ENCODE results near the gene RHOA.

The RHOA gene

DNA sequence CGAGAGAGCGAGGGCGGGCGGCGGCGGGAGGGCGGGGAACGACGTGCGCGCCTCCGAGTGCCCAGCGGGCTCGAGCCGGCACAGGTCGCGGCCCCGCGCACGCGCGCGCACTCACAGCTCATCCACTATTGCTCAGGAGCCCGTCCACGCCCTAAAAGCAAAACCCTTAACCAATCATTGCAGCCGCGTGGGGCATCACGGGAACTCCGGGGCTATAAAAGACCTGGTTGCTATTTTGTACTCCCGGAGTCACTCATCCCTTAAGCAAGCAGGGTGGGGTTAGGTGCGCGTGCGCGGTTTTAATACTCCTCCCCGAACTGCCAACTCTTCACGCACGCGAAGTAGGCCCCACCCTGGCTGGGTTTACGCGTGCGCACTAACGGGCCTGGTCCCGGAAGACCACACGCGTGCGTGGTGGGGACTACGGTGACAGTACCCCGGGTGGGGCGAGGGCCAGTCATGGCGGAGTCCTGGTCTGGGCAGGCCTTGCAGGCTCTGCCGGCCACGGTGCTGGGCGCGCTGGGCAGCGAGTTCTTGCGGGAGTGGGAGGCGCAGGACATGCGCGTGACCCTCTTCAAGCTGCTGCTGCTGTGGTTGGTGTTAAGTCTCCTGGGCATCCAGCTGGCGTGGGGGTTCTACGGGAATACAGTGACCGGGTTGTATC lies at the start of gene RHOA, which contains the start of gene TCTA:
RHOA (minus strand) TSS at position 9 of the 664 bp plus-strand sequence. CDS start 36,387 bp downstream, outside the sequence.
TCTA (plus strand) TSS at position 456 of the 664 bp plus-strand sequence; CDS start at position 460, 4 bp downstream.
- DNase-seq: peak; percentile 97

DNA sequence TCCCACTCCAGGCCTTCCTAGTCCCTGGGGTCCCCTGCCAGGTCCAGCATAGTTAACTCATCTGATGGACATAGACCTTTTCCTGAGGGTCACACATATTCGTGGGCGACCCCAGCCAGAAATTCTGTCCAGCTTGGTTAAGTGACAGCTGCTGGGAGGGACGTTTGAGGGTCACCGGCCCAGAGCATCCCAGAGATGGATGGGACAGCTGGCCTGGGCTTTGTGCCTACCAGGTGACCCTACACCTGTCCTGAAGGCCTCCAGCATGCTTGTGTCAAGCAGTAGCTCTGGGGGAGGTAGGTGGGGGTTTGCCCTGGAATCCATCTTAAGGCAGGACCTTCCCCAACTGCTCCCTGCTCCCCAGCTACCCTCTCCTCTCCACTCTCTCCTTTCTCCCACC lies 49.2 kb upstream of the RHOA start:
- no peak for DNase-seq

DNA sequence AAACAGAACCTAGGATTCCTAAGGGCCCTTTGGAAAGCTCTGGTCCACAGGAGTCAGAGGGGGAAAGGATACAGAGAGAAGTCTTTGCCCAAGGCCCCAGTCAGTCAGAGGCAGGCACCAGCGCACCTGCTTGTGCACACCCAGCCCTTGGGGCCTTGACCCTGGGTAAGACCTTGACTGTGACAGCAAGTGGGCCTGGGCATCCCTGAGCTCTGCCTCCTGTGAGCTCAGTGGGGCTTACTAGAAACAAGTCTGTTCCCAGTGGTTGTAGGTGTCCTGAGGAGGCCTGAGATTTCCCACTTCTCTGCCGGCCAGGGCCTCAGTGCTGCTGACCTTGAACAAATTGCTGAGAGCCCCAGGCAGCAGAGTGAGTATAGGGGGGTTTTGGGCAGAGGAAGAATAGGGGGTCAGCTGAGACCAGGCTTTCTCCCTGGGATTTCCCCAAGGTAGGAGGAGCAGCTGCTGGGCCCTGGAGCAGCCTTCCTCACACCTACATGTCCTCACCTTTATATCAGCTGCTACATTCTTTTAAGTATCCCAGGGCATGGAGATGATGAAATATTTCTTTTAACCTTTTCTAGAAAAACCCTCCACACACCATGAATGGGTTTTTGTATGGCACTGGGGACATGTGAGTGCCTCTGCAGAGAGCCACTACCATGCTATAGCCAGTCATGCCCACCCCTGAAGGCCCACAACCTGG lies 48.6 kb upstream of the RHOA start:
- no peak for DNase-seq

DNA sequence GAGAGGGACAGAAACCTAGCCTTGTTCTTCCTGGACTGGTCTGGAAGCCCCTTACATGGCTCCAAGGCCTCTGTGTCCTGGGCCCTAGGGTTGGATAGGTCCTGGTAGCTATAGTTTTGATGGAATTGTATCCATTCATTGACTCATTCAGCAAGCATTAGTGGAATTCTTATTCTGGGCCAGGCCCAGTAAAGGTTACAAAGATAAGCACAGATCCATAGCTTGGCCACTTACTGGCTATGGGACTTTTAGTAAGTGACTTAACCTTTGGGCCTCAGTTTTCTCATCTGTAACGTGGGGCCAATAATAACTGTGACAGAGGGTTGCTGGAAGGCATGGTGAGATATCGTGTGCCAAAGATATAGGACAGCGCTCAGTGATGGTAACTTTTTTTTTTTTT lies 44.7 kb upstream of the RHOA start:
- DNase-seq: no peak

DNA sequence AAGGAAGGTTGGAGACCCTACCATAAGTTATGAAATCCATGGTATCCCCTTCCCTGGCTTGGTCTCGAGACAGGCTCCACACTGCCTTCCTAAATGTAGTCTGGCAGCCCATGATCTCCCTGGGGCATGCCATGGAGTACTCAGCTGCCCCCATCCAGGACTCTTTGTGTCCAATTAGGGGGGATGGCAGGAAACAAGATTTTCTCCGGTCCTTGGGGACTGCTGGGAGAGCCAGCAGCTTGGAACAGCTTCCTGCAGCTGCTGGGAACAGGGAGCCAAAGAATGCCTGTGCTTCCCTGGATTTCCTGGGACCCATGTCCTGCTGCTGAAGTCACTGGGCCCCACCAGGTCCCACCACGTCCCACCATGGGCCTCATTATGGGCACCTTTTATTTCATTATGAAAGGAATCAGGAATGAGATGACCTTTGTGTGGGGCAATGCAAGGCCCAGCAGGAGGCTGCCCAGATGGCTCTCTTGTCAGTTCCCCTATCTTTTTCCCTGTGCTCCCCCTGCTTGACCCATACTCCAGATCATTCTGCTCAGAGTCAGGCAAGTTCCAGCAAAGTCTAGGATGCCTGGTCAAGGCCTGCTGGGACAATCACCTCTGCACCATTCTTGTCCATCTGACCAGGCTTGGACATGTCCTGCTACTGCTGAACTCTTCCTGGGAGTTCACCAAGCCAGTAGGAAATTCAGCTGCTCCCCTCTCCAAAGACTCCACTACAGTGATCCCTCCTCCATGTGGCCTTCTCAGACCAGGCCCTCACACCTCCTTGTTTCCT lies 43.3 kb upstream of the RHOA start:
- DNase-seq: no peak

DNA sequence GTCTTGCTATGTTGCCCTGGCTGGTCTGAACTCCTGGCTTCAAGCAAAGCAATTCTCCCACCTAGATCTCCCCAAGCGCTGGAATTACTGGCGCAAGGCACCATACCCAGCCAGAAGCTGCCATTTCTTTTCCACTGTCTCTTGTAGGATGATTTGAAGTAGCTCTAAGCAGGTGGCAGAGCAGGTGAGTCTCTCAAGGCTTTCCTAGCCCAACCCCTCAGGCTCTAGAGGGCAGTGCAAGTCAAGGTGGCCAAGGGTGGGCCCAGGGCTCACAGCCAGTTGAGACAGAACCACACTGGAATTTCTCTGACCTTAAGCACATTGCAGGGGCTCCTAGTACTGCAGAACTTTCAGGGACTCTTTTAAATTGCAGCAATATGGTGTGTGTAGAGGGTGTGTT lies 42.7 kb upstream of the RHOA start:
- DNase-seq: no peak

DNA sequence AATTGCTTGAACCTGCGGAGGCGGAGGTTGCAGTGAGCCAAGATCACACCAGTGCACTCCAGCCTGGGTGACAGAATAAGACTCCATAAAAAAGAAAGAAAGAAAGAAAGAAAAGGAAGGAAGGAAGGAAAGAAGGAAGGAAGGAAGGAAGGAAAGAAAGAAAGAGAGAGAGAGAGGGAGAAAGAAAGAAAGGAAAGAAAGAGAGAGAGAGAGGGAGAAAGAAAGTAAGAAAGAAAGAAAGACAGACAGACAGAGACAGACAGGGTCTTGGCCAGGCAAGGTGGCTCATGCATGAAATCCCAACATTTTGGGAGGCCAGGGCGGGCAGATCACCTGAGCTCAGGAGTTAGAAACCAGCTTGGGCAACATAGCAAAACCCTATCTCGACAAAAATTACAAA lies 41.8 kb upstream of the RHOA start:
- no peak for DNase-seq

DNA sequence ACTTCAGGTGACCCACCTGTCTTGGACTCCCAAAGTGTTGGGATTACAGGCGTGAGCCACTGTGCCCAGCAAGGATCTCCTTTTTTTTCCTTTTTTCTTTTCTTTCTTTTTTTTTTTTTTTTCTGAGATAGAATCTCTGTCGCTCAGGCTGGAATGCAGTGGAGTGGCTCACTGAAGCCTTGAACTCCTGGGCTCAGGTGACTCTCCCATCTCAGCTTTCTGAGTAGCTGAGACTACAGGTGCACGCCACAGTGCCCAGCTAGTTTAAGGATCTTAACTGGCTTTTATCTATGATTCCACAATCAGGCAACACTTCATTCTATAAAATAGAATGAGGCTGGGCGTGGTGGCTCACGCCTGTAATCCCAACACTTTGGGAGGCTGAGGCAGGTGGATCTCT lies 33.6 kb upstream of the RHOA start:
- no peak for DNase-seq

DNA sequence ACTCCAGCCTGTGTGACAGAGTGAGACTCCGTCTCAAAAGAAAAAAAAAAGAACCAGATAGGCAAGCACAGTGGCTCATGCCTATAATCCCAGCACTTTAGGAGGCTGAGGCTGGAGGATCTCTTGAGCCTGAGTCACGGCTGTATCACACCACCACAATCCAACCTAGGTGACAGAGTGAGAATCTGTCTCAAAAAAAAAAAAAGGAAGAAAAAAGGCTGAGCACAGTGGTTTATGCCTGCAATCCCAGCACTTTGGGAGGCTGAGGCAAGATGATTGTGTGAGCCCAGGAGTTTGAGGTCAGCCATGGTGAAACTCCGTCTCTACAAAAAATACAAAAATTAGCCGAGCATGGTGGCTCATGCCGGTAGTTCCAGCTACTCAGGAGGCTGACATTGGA lies 23.0 kb upstream of the RHOA start:
- DNase-seq: no peak

DNA sequence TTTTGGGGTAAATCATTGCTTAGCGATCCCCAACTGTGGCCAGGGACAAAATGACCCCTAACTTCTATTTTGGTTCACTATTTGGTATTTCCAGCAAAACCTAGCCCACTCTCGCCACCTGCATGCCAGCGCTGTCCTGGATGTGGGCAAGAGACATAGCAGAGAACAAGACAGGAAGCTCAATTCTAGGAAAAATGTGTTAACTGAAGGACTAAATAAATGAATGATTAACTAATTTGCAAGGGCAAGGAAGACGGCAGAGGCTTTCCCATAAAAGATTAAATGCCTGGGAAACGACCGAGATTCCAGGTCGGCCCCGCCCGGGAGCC lies 16.9 kb upstream of the RHOA start:
- no peak for DNase-seq

DNA sequence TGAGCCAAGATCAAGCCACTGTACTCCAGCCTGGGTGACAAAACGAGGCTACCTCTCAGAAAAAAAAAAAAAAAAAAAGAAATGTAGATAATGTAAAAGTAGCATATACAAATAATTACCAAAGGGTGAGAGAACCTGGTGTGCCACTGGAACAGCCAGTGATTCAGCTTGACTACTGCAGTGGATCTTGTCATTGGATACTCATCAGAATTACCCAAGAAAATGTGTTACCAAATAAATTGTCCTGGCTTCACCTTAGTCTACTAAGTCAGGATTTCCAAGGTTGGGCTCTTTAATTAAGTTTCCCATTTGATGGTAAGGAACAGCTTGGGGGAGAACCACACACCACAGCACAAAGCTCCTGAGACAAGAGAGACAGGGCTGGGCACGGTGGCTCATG lies 15.8 kb upstream of the RHOA start:
- no peak for DNase-seq

DNA sequence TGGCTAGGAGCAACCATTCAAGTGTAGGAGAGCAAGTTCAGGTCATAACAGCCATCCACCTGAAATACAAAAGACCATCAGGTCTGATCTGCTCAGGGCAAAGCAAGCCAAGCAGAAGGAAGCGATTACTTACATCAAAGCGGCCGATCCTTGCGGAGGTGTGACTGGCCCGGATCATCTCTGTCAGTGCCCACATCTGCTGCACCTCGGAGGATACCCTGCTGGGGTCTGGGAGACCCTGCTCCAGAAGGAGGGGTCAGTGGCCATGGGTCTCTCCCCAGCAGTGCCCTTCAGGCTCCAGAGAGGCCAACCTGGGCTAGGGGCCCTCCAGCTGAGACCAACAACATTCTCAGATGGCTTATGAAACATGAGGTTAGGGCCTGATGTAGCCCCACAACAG lies 13.0 kb upstream of the RHOA start:
- no peak for DNase-seq

DNA sequence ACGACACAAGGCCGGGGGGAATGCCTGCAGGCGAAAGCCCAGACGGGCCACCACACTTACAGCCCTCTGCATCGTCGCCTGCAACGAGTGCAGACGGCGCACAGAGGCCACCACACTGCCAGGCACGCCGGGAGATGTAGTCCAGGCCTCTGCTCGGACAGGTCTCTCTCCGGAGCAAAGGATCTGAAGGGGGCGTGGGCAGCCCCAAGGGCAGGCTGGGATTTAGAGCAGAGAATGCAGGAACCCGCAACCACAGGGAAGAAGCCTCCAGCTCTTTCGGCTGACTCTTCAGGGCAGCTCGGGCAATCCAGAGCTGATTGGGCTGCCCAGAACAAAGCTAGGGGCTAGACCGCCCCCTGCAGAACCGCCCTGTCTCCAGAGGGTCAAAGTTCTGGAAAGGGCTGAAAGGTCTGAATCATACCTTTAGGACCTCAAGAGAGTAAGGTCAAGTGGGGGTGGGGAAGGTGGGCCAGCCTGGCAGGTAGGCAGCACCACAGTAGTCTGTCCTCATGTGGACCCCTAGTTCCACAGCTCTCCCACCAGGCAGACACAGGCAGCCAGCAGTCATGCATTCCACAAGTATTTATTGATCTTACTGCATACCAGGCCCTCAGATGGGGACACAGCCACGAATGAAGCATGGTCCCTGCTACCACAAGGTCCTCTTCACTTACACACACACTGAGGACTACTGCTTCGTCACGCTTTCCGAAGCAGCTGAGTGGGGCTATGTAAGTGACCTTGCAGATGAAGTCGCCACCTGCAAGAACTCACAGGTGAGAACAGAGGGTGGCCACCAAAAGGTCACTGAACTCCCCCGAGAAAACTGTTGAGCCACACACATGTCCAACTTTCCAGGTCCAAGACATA lies 10.8 kb upstream of the RHOA start, which contains the start of gene AMT:
AMT (minus strand) TSS at position 95 of the 870 bp plus-strand sequence; CDS start at position 72, 23 bp downstream.
- no peak for DNase-seq

DNA sequence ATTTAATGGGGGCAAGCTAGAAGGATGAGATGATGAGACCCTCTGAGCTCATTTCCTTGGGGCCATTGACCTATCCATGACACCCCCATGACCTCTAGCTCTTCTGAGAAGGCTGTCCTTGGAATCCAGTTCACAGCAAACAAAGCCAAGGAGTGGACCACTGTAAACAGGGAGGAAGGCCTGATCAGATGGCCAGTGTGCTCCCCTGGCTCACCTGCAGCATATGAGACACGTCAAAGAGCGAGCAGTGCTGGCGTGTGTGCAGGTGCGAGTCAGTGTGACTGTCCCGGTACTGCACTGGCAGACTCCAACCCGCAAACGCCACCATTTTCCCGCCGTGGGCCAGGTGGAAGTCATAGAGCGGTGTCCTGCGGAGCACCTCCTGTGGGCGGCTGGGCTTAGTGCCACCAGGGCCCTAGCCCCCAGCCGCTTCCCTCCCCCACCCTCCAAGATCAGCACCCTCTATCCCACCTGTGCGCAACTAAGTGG lies 10.2 kb upstream of the RHOA start:
- DNase-seq: no peak

DNA sequence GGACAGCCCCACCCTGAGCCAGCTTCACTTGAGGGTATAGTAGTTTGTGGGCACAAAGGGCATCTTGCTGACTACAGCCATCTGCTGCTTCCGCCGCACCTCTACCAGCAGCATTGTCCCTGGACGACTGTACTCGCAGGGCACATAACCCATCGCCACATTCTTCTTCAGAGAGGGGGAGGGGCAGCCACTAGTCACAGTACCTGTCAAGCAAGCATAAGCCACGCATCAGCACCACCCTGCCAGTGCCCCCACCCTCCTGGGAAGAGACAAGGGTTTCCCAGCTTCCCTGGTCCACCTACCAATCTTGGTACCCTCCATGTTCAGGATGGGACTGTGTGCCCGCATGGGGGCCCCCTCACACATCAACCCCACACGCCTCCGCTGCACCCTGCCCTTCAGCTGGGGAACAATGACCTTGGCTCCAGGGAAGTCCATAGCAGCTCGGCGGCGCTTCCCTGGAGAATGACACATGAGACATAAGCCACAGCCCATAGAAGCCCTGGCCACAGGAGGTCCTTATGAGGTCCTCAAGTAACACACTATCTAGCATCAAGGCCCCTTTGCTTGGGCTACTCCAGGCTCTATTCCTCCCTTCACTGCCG lies 5.8 kb upstream of the RHOA start:
- DNase-seq: no peak

DNA sequence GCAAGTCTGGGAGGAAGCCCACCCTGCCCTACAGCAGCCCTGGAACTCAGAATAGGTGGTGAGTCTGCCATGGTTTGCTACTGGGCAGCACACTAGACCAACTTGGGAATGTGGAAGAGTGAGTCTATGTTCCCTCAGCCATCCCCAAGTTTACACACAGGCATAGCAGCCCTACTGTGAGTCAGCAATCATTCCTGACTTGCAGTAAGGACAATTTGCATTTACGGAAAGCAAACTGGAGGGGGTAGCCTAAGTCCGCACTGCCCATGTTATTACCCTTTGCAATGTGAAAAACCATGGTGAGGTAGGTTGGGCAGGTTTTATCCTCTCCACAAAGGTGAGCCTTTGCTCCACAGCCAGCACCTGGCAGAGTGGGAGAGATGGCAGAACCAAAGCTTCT lies 5.1 kb upstream of the RHOA start:
- no peak for DNase-seq

DNA sequence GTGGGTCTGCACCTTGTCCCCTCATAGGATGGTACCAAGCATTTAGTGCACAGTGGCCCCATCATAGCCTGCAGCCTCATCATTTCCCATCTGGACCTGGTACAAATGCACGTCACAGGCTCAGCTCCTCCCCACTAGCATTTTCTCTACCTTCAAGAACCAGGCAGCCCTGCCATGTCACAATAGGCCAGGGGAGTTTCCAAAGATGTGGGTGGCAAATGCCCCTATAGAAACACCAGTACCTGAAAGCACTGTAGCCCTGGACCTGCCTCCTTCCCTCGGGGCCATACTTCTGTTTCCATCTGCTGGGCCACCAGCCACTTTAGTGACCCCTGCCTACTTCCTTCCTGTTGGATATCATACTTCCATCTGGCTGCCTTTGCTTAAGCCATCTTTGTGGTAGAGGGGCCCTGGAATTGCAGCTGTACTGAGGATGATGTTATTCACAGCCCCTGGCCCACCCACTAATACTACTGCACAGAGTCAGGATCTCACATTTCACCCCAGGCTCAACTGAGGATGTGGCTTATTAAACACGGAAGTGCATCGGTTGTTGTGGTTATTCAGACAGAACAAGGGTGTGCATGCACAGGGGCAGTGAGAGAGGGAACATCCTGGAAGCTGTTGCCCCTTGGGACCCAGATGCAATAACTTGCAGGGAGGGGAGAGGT lies 4.3 kb upstream of the RHOA start:
- peak; percentile 33 for DNase-seq

DNA sequence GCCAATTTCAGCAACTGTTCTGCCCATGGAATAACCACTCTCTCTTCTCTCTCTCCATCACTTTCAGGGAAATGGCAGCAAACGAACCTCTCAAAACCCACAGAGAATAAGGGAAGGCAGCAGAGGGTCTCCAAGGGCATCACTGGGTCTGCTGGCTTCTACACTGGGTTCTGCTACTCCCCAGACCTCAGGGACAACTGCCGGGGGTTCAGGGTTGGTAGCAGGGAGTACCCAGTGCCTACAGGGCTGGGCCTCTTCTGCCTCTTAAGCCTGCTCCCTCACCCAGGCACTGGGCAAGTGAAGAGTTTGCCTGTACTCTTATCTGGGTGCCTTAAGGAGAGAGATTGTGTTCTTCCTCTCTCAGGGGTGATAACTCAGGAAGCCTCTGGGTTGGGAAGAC lies 3.0 kb upstream of the RHOA start:
- no peak for DNase-seq

DNA sequence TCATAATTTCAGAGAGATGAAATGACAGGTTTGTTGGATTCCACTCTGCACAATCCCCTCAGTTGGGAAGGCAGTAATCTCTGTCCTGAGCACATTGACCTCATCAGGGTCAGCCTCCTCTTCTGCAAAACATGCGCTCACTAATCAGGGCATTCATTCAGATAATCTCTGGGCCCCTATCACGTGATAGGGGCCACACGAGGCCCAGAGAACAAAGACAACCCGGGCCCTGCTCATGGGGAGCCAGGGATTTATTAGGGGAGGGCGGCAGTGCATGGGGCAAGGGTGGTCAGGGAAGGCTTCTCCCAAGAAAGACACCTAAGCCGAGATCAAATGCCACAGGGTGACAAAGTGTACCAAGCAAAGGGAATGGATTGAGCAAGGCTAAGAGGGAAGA lies 1.6 kb upstream of the RHOA start:
- DNase-seq: no peak

DNA sequence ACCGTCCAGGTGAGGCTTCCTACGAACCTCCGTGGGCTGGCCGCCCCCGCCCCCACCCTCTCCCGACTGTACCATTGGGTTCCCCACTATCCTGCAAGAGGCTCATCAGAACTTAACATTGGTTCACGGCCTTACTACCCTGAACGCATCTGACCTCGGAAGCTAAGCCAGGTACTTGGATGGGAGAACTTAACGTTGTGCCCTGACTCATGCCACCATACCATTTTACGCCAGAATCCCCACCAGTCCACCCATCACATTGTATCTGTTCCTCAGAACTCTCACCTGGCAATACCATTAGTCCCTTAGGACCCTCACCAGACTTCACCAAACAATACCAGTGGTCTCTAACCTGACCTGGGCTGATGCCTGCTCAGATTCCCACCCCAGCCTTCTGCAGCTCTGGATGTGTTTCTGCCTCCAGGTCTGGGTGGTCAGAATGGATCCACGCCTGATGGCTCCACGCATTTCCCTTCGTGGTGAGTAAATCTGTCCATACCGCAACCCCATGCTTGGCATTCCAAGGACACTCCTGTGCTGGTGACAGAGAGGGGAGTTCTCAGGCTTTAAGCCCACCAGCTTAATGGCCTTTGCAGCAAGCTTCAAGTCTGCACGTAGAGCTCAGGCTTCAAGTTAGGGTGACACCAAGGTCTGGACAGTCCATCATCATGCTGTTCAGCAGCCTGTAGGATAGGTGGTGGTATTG lies 1.0 kb upstream of the RHOA start:
- DNase-seq: no peak

DNA sequence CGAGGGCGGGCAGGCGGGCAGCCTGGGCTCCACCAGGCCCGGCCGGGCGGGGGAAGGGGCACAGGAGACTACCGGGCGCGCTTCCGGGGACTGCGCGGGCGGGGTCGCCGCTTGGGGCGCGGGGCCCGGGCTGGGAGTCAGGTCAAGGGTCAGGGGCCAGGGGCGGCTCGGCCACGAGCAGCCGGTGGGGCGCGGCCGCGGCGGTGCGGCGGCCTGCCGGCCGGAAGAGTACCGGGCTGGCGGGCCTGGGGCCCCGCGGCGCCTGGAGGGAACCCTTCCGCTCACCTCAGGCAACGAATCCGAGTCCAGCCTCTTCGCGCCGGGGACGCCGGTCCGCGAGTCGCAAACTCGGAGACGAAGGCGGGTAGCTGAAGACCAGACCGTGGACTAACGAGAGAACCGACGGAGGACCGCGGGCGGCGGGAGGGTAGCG lies 225 bp downstream of the RHOA start:
- peak; percentile 47 for DNase-seq
